K562 (cell line): ENCODE measurements around the gene NUP98. TPM values are rescaled to one million over a fixed set of nuclear protein-coding genes. Genes with fewer than 3 reads are reported as not detected.
A peak's percentile ranks its signal among the peaks of the same experiment; 100 is the strongest.

Experiments used
- DIDO1 ChIP-seq: fragments of 450-650 bp; IDR thresholded peaks from 2 replicates; pipeline ENCODE4 v1.6.1; 2016; ENCODE audit warnings: low read depth, missing biosample characterization, missing genetic modification characterization
- KAT8 ChIP-seq: fragments of 450-650 bp; IDR thresholded peaks from 2 replicates; pipeline ENCODE4 v1.6.1; 2016; ENCODE audit warnings: low read depth, mild to moderate bottlenecking
- MAFG ChIP-seq: fragments of 450-650 bp; conservative IDR thresholded peaks from 2 replicates; pipeline ENCODE4 v1.6.1; 2016; ENCODE audit warnings: missing genetic modification characterization, missing compliant biosample characterization
- PYGO2 ChIP-seq: fragments of 450-650 bp; IDR thresholded peaks from 2 replicates; pipeline ENCODE4 v1.6.1; 2016; ENCODE audit warnings: mild to moderate bottlenecking, missing genetic modification characterization, moderate library complexity, missing compliant biosample characterization
- RBBP5 ChIP-seq: fragments of 200-600 bp; sonication (generic); IDR thresholded peaks from 2 replicates; pipeline ENCODE4 v1.6.1; 2012; ENCODE audit warnings: borderline replicate concordance, mild to moderate bottlenecking, low read length, control low read depth, inconsistent platforms; ENCODE audit not compliant: insufficient read depth, poor library complexity, severe bottlenecking
- SNIP1 ChIP-seq: fragments of 450-650 bp; IDR thresholded peaks from 2 replicates; pipeline ENCODE4 v1.7.1; 2017; ENCODE audit warnings: low read depth, mild to moderate bottlenecking
- XRCC3 ChIP-seq: fragments of 450-650 bp; IDR thresholded peaks from 2 replicates; pipeline ENCODE4 v1.6.1; 2017; ENCODE audit warnings: mild to moderate bottlenecking, moderate library complexity
- ZKSCAN1 ChIP-seq: fragments of 150-350 bp; IDR thresholded peaks from 2 replicates; pipeline ENCODE4 v1.6.1; 2016; ENCODE audit warnings: low read depth, low read length
- ZNF263 ChIP-seq: sonication (generic); formaldehyde crosslinking; IDR thresholded peaks from 2 replicates; pipeline ENCODE4 v1.8.0; 2022; ENCODE audit warnings: mild to moderate bottlenecking, missing genetic modification reagents, borderline replicate concordance
- polyA plus RNA-seq, 8 experiments: library from polyadenylated mRNA; depleted of rRNA in 4 of 8; stranded (reverse) in 5 of 8; unstranded in 3 of 8; fragments of >200 nt; fragmentation: Nextera tagmentation in 2 of 8; fragmentation: Illumina TruSeq in 1 of 8; extraction: Ambion mirVana in 2 of 8; extraction: Trizol in 1 of 8; gene quantifications; 2 replicates each; pipeline versions ENCODE4 v1.2.1 to v1.2.3, GENCODE V29; 2011 to 2014; ENCODE audit warnings: inconsistent platforms in 1 of 8, missing spikeins in 1 of 8
- total RNA-seq, 7 experiments: library from RNA; depleted of rRNA in 6 of 7; stranded (reverse); fragments of >200 nt in 6 of 7; fragmentation: Illumina TruSeq in 2 of 7; extraction: Trizol in 2 of 7; gene quantifications; 2 replicates each; pipeline versions ENCODE4 v1.2.1 to v1.2.3, GENCODE V29; 2011 to 2021; ENCODE audit warnings: low replicate concordance in 1 of 7
- TF ChIP-seq, protein P1 (sequence below), 2 experiments: fragments of 150-350 bp in 1 of 2; IDR thresholded peaks; 2 replicates each; pipeline ENCODE4 v1.6.1; 2012 to 2016; ENCODE audit warnings: low read depth in 2 of 2, low read length in 2 of 2, mild to moderate bottlenecking in 1 of 2, moderate library complexity in 1 of 2
- TF ChIP-seq, protein P2 (sequence below), 2 experiments: fragments of 450-650 bp; IDR thresholded peaks; 2 replicates each; pipeline ENCODE4 v1.6.1; 2016
- TF ChIP-seq, protein P3 (sequence below), 2 experiments: IDR thresholded peaks; 2 replicates each; pipeline ENCODE4 v1.6.1; 2012; ENCODE audit warnings: improper control_type of control experiment in 2 of 2, low read depth in 2 of 2, low read length in 2 of 2, borderline replicate concordance in 1 of 2
- TF ChIP-seq, protein P4 (sequence below): fragments of 250-450 bp; sonication (Bioruptor Pico); IDR thresholded peaks from 2 replicates; pipeline ENCODE4 v1.5.0; 2022; ENCODE audit warnings: mild to moderate bottlenecking
- TF ChIP-seq, protein P5 (sequence below): fragments of 250-450 bp; sonication (Bioruptor Pico); IDR thresholded peaks from 2 replicates; pipeline ENCODE4 v1.8.0; 2021; ENCODE audit warnings: moderate library complexity, mild to moderate bottlenecking, inconsistent platforms

Gene NUP98
- total and polyA plus RNA-seq, 9 of the 15 experiments (the other 6 are each of a cell fraction or from before 2014, with no cell fraction given), result 45.1 to 196 (median 130) TPM

DNA sequence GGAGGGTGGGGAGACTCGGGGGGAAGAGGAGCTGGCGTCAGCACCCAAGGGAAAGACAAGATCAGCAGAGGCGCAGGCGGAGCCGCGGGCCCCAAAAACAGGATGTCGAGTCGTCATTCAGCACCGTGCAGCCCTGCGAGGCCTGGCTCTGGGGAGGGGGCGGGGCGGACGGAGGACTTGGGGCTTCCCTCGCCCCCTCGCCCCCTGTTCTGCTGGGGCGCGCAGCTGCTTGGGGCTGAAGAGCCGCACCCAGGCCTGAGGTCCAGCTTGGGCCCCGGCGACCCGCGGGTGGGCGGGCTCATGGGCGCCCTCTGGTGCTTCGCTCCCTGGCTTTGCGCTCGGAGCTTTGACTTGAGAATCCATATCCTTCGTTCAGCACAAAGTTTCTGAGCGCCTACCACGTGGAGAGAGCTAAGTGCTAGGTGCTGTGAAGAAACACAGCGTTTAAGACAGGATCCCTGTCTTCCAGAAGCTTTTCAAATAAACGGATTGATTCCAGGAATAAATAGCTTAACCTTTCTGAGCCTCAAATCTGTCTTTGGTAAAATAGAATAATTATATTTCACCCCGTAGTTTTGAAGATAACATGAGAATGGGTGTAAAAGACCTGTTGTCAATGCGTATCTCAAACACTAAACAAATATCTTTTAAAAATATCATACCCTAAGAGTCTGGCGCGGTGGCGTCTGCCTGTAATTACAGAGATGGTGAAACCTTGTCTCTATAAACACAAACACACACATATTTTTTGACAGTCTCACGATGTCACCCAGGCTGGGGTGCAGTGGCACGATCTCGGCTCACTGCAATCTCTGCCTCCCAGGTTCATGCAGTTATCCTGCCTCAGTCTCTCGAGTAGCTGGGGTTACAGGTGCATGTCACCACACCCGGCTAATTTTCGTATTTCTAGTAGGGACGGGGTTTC lies 44.3 kb upstream of the NUP98 start (continued):
- TF ChIP-seq, protein P1, sequence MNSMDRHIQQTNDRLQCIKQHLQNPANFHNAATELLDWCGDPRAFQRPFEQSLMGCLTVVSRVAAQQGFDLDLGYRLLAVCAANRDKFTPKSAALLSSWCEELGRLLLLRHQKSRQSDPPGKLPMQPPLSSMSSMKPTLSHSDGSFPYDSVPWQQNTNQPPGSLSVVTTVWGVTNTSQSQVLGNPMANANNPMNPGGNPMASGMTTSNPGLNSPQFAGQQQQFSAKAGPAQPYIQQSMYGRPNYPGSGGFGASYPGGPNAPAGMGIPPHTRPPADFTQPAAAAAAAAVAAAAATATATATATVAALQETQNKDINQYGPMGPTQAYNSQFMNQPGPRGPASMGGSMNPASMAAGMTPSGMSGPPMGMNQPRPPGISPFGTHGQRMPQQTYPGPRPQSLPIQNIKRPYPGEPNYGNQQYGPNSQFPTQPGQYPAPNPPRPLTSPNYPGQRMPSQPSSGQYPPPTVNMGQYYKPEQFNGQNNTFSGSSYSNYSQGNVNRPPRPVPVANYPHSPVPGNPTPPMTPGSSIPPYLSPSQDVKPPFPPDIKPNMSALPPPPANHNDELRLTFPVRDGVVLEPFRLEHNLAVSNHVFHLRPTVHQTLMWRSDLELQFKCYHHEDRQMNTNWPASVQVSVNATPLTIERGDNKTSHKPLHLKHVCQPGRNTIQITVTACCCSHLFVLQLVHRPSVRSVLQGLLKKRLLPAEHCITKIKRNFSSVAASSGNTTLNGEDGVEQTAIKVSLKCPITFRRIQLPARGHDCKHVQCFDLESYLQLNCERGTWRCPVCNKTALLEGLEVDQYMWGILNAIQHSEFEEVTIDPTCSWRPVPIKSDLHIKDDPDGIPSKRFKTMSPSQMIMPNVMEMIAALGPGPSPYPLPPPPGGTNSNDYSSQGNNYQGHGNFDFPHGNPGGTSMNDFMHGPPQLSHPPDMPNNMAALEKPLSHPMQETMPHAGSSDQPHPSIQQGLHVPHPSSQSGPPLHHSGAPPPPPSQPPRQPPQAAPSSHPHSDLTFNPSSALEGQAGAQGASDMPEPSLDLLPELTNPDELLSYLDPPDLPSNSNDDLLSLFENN (IDR thresholded peaks at IDR 0.05; ENCODE audit: low read depth in 2 of 2, low read length in 2 of 2), result no peak
- TF ChIP-seq, protein P2, sequence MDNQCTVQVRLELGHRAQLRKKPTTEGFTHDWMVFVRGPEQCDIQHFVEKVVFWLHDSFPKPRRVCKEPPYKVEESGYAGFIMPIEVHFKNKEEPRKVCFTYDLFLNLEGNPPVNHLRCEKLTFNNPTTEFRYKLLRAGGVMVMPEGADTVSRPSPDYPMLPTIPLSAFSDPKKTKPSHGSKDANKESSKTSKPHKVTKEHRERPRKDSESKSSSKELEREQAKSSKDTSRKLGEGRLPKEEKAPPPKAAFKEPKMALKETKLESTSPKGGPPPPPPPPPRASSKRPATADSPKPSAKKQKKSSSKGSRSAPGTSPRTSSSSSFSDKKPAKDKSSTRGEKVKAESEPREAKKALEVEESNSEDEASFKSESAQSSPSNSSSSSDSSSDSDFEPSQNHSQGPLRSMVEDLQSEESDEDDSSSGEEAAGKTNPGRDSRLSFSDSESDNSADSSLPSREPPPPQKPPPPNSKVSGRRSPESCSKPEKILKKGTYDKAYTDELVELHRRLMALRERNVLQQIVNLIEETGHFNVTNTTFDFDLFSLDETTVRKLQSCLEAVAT (IDR thresholded peaks at IDR 0.05), result peak in 1 of 2 experiments; percentile 27; a peak in 1 of 4 replicates
- TF ChIP-seq ZKSCAN1 (no peak), ZNF263 (CRISPR knock-in tag) (no peak; the same call in 1 of the 2 replicates), MAFG (tag) (no peak), XRCC3 (no peak), KAT8 (no peak), RBBP5 (no peak), PYGO2 (tag) (no peak), DIDO1 (tag) (no peak), SNIP1 (no peak)
- TF ChIP-seq, protein P3, sequence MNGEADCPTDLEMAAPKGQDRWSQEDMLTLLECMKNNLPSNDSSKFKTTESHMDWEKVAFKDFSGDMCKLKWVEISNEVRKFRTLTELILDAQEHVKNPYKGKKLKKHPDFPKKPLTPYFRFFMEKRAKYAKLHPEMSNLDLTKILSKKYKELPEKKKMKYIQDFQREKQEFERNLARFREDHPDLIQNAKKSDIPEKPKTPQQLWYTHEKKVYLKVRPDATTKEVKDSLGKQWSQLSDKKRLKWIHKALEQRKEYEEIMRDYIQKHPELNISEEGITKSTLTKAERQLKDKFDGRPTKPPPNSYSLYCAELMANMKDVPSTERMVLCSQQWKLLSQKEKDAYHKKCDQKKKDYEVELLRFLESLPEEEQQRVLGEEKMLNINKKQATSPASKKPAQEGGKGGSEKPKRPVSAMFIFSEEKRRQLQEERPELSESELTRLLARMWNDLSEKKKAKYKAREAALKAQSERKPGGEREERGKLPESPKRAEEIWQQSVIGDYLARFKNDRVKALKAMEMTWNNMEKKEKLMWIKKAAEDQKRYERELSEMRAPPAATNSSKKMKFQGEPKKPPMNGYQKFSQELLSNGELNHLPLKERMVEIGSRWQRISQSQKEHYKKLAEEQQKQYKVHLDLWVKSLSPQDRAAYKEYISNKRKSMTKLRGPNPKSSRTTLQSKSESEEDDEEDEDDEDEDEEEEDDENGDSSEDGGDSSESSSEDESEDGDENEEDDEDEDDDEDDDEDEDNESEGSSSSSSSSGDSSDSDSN (IDR thresholded peaks at IDR 0.05; ENCODE audit: borderline replicate concordance in 1 of 2, low read depth in 2 of 2, low read length in 2 of 2), result peak in 1 of 2 experiments; percentile 60; a peak in 1 of 4 replicates
- TF ChIP-seq, protein P4, sequence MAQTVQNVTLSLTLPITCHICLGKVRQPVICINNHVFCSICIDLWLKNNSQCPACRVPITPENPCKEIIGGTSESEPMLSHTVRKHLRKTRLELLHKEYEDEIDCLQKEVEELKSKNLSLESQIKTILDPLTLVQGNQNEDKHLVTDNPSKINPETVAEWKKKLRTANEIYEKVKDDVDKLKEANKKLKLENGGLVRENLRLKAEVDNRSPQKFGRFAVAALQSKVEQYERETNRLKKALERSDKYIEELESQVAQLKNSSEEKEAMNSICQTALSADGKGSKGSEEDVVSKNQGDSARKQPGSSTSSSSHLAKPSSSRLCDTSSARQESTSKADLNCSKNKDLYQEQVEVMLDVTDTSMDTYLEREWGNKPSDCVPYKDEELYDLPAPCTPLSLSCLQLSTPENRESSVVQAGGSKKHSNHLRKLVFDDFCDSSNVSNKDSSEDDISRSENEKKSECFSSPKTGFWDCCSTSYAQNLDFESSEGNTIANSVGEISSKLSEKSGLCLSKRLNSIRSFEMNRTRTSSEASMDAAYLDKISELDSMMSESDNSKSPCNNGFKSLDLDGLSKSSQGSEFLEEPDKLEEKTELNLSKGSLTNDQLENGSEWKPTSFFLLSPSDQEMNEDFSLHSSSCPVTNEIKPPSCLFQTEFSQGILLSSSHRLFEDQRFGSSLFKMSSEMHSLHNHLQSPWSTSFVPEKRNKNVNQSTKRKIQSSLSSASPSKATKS (CRISPR knock-in tag), result no peak
- TF ChIP-seq, protein P5, sequence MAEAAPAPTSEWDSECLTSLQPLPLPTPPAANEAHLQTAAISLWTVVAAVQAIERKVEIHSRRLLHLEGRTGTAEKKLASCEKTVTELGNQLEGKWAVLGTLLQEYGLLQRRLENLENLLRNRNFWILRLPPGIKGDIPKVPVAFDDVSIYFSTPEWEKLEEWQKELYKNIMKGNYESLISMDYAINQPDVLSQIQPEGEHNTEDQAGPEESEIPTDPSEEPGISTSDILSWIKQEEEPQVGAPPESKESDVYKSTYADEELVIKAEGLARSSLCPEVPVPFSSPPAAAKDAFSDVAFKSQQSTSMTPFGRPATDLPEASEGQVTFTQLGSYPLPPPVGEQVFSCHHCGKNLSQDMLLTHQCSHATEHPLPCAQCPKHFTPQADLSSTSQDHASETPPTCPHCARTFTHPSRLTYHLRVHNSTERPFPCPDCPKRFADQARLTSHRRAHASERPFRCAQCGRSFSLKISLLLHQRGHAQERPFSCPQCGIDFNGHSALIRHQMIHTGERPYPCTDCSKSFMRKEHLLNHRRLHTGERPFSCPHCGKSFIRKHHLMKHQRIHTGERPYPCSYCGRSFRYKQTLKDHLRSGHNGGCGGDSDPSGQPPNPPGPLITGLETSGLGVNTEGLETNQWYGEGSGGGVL (CRISPR knock-in tag), result no peak
